GM19351 (cell line): Measurements from ENCODE around the gene SPDYE17.
"Not testable (repeated sequence)": the region's sequence is repeated elsewhere in the genome, so short reads cannot be mapped to it uniquely, and the experiment has no call there.

ENCODE experiments used
- ATAC-seq: cut with Tn5 transposase; IDR thresholded peaks from one replicate; pipeline ENCODE4 v1.9.1; 2021; ENCODE audit warnings: mild to moderate bottlenecking, moderate library complexity; ENCODE audit not compliant: unreplicated experiment

The SPDYE17 gene

GRCh38 chr7:77032261-77032660 lies at the start of gene SPDYE17:
Gene SPDYE17, minus strand, starts transcription at chr7:77032361. Its CDS starts 1,791 bp downstream, at chr7:77030570.
- ATAC-seq, result not testable (repeated sequence)

GRCh38 chr7:77080236-77080635 lies 48.1 kb upstream of the SPDYE17 start:
- ATAC-seq, result not testable (repeated sequence)

GRCh38 chr7:77079624-77080023 lies 47.5 kb upstream of the SPDYE17 start:
- ATAC-seq, result not testable (repeated sequence)

GRCh38 chr7:77079112-77079511 lies 47.0 kb upstream of the SPDYE17 start:
- not testable (repeated sequence) for ATAC-seq

- not testable (repeated sequence) for ATAC-seq
Measured at GRCh38 chr7:77077060-77077459, 44.9 kb upstream of the SPDYE17 start.

GRCh38 chr7:77074786-77075396 lies 42.7 kb upstream of the SPDYE17 start:
- ATAC-seq, result not testable (repeated sequence)

- not testable (repeated sequence) for ATAC-seq
Measured at GRCh38 chr7:77071108-77071507, 38.9 kb upstream of the SPDYE17 start.

GRCh38 chr7:77065869-77066268 lies 33.7 kb upstream of the SPDYE17 start:
- not testable (repeated sequence) for ATAC-seq

GRCh38 chr7:77063732-77064131 lies 31.6 kb upstream of the SPDYE17 start:
- not testable (repeated sequence) for ATAC-seq

GRCh38 chr7:77062557-77062956 lies 30.4 kb upstream of the SPDYE17 start, which contains the start of gene SPDYE18:
Gene SPDYE18, minus strand, starts transcription at chr7:77062558. Its CDS starts 2,046 bp downstream, at chr7:77060512.
- not testable (repeated sequence) for ATAC-seq

GRCh38 chr7:77026349-77026748 lies 5.8 kb downstream of the SPDYE17 start:
- not testable (repeated sequence) for ATAC-seq

GRCh38 chr7:77010074-77010680 lies 22.0 kb downstream of the SPDYE17 start:
- ATAC-seq, result not testable (repeated sequence)

GRCh38 chr7:77008000-77008399 lies 24.2 kb downstream of the SPDYE17 start:
- not testable (repeated sequence) for ATAC-seq

- ATAC-seq, result not testable (repeated sequence)
Measured at GRCh38 chr7:77006127-77007110, 25.7 kb downstream of the SPDYE17 start.

GRCh38 chr7:77005461-77006057 lies 26.6 kb downstream of the SPDYE17 start:
- ATAC-seq, result not testable (repeated sequence)

- not testable (repeated sequence) for ATAC-seq
Measured at GRCh38 chr7:77004151-77004550, 28.0 kb downstream of the SPDYE17 start.

GRCh38 chr7:77003241-77003640 lies 28.9 kb downstream of the SPDYE17 start:
- not testable (repeated sequence) for ATAC-seq

GRCh38 chr7:77002678-77003233 lies 29.4 kb downstream of the SPDYE17 start:
- not testable (repeated sequence) for ATAC-seq

GRCh38 chr7:77002104-77002503 lies 30.1 kb downstream of the SPDYE17 start:
- not testable (repeated sequence) for ATAC-seq

GRCh38 chr7:76999474-77000107 lies 32.6 kb downstream of the SPDYE17 start:
- not testable (repeated sequence) for ATAC-seq
